ENCODE data around the gene PTPN9. TPM values are rescaled to one million over a fixed set of nuclear protein-coding genes. Genes with fewer than 3 reads are reported as not detected.
"Not testable (repeated sequence)": the region's sequence is repeated elsewhere in the genome, so short reads cannot be mapped to it uniquely, and the experiment has no call there.

Gene PTPN9
- total RNA-seq, 8 experiments from 2014 or later: 15.4 to 36.8 (median 20.6) TPM

GRCh38 chr15:75533945-75534344, 45.2 kb downstream of the PTPN9 start:
- in situ Hi-C loops (cut with MboI; ENCODE audit: low pct_unique_long_range_greater_than_20kb in 2 of 9, low sequenced_read_pairs in 9 of 9, unreplicated experiment in 9 of 9): no loop called here
- WGBS, 10 experiments: 43 to 100% (median 100%) methylated on average over 1 of the region's 1 CpG; no CpG with 5 or more reads in 4 of the 10 experiments
- Histone ChIP-seq H3K4me1 (replicated peaks in 1 of 2) (no peaks in the 10 kb centered on the region), H3K27ac (no peak overlapping the region), H3K4me3 (no peak overlapping the region)
- no peak for ATAC-seq (replicated peaks in 6 of 8)

GRCh38 chr15:75532413-75533250, 46.5 kb downstream of the PTPN9 start:
- H3K4me1 ChIP-seq (replicated peaks in 1 of 2): no peaks in the 10 kb centered on the region
- H3K27ac ChIP-seq: no peak overlapping the region
- in situ Hi-C loops (cut with MboI; ENCODE audit: low pct_unique_long_range_greater_than_20kb in 2 of 9, low sequenced_read_pairs in 9 of 9, unreplicated experiment in 9 of 9): no loop called here
- ATAC-seq (replicated peaks in 6 of 8): peak in 3 of 8 experiments; percentile 68 to 89 (median 88)
- WGBS, 10 experiments: 83 to 86% methylated on average over 1 of the region's 1 CpG; no CpG with 5 or more reads in 8 of the 10 experiments
- no peak overlapping the region for H3K4me3 ChIP-seq

- no peak for ATAC-seq (replicated peaks in 6 of 8)
- in situ Hi-C loops (cut with MboI; ENCODE audit: low pct_unique_long_range_greater_than_20kb in 2 of 9, low sequenced_read_pairs in 9 of 9, unreplicated experiment in 9 of 9): no loop called here
- H3K4me3 ChIP-seq: no peak overlapping the region
- H3K27ac ChIP-seq: no peak overlapping the region
- H3K4me1 ChIP-seq (replicated peaks in 1 of 2): no peaks in the 10 kb centered on the region
- WGBS, 10 experiments: 6 to 89% (median 64%) methylated on average over 1 to 3 of the region's 3 CpGs; no CpG with 5 or more reads in 1 of the 10 experiments
Observed at GRCh38 chr15:75531041-75531450, 48.1 kb downstream of the PTPN9 start.

- no peak for ATAC-seq (replicated peaks in 6 of 8)
- Histone ChIP-seq H3K27ac (no peak overlapping the region), H3K4me1 (replicated peaks in 1 of 2) (no peaks in the 10 kb centered on the region), H3K4me3 (no peak overlapping the region)
- in situ Hi-C loops (cut with MboI; ENCODE audit: low pct_unique_long_range_greater_than_20kb in 2 of 9, low sequenced_read_pairs in 9 of 9, unreplicated experiment in 9 of 9): no loop called here
- 92 to 100% (median 94%) methylated on average over 2 to 4 of the region's 4 CpGs; no CpG with 5 or more reads in 2 of the 10 experiments for WGBS, 10 experiments
Observed at GRCh38 chr15:75530169-75530568, 48.9 kb downstream of the PTPN9 start.

GRCh38 chr15:75525756-75526155, 53.4 kb downstream of the PTPN9 start:
- in situ Hi-C loops (cut with MboI; ENCODE audit: low pct_unique_long_range_greater_than_20kb in 2 of 9, low sequenced_read_pairs in 9 of 9, unreplicated experiment in 9 of 9); H3K4me1 ChIP-seq (replicated peaks in 1 of 2); H3K27ac ChIP-seq; ATAC-seq (replicated peaks in 6 of 8); H3K4me3 ChIP-seq: not testable (repeated sequence)
- 82 to 100% (median 95%) methylated on average over 1 to 3 of the region's 3 CpGs; no CpG with 5 or more reads in 1 of the 10 experiments for WGBS, 10 experiments

GRCh38 chr15:75523011-75523410, 56.1 kb downstream of the PTPN9 start:
- in situ Hi-C loops (cut with MboI; ENCODE audit: low pct_unique_long_range_greater_than_20kb in 2 of 9, low sequenced_read_pairs in 9 of 9, unreplicated experiment in 9 of 9): no loop called here
- no peak overlapping the region for H3K27ac ChIP-seq

GRCh38 chr15:75517233-75517632, 61.9 kb downstream of the PTPN9 start:
- Histone ChIP-seq H3K27ac (no peak overlapping the region), H3K4me3 (no peak overlapping the region), H3K4me1 (replicated peaks in 1 of 2) (no peaks in the 10 kb centered on the region)
- 80 to 100% (median 88%) methylated on average over 1 of the region's 1 CpG; no CpG with 5 or more reads in 7 of the 10 experiments for WGBS, 10 experiments
- in situ Hi-C loops (cut with MboI; ENCODE audit: low pct_unique_long_range_greater_than_20kb in 2 of 9, low sequenced_read_pairs in 9 of 9, unreplicated experiment in 9 of 9): no loop called here
- ATAC-seq (replicated peaks in 6 of 8): no peak

More at GRCh38 chr15:75523011-75523410, 56.1 kb downstream of the PTPN9 start:
- no peak overlapping the region for H3K4me3 ChIP-seq
- WGBS, 10 experiments: 50 to 100% (median 92%) methylated on average over 1 to 2 of the region's 2 CpGs
- H3K4me1 ChIP-seq (replicated peaks in 1 of 2): peaks cover 0 to 3% of the 10 kb centered on the region in 2 donors
- peak in 3 of 8 experiments; percentile 44 to 69 (median 66) for ATAC-seq (replicated peaks in 6 of 8)

- 20 to 92% (median 78%) methylated on average over 2 to 7 of the region's 7 CpGs; no CpG with 5 or more reads in 1 of the 10 experiments for WGBS, 10 experiments
- no peak overlapping the region for H3K27ac ChIP-seq
- H3K4me1 ChIP-seq (replicated peaks in 1 of 2): no peaks in the 10 kb centered on the region
- in situ Hi-C loops (cut with MboI; ENCODE audit: low pct_unique_long_range_greater_than_20kb in 2 of 9, low sequenced_read_pairs in 9 of 9, unreplicated experiment in 9 of 9): no loop called here
- peak in 2 of 8 experiments; percentile 30 to 54 for ATAC-seq (replicated peaks in 6 of 8)
- H3K4me3 ChIP-seq: no peak overlapping the region
Observed at GRCh38 chr15:75508840-75509532, 70.1 kb downstream of the PTPN9 start.

- Histone ChIP-seq H3K4me3 (no peak overlapping the region), H3K27ac (no peak overlapping the region), H3K4me1 (replicated peaks in 1 of 2) (no peaks in the 10 kb centered on the region)
- no peak for ATAC-seq (replicated peaks in 6 of 8)
- in situ Hi-C loops (cut with MboI; ENCODE audit: low pct_unique_long_range_greater_than_20kb in 2 of 9, low sequenced_read_pairs in 9 of 9, unreplicated experiment in 9 of 9): no loop called here
- 80 to 97% (median 92%) methylated on average over 1 to 8 of the region's 8 CpGs; no CpG with 5 or more reads in 1 of the 10 experiments for WGBS, 10 experiments
Observed at GRCh38 chr15:75502360-75502759, 76.8 kb downstream of the PTPN9 start.

- ATAC-seq (replicated peaks in 6 of 8): no peak
- in situ Hi-C loops (cut with MboI; ENCODE audit: low pct_unique_long_range_greater_than_20kb in 2 of 9, low sequenced_read_pairs in 9 of 9, unreplicated experiment in 9 of 9): no loop called here
- H3K4me1 ChIP-seq (replicated peaks in 1 of 2): no peaks in the 10 kb centered on the region
- no peak overlapping the region for H3K4me3 ChIP-seq
- H3K27ac ChIP-seq: no peak overlapping the region
- 88 to 100% (median 92%) methylated on average over 2 to 4 of the region's 4 CpGs for WGBS, 10 experiments
Observed at GRCh38 chr15:75493732-75494131, 85.4 kb downstream of the PTPN9 start.

- peak in 1 of 8 experiments; percentile 24 for ATAC-seq (replicated peaks in 6 of 8)
- WGBS, 10 experiments: 71 to 100% (median 94%) methylated on average over 1 of the region's 1 CpG; no CpG with 5 or more reads in 4 of the 10 experiments
- in situ Hi-C loops (cut with MboI; ENCODE audit: low pct_unique_long_range_greater_than_20kb in 2 of 9, low sequenced_read_pairs in 9 of 9, unreplicated experiment in 9 of 9): no loop called here
- Histone ChIP-seq H3K4me1 (replicated peaks in 1 of 2) (no peaks in the 10 kb centered on the region), H3K27ac (no peak overlapping the region), H3K4me3 (no peak overlapping the region)
Observed at GRCh38 chr15:75483961-75484360, 95.2 kb downstream of the PTPN9 start.

GRCh38 chr15:75483556-75483955, 95.6 kb downstream of the PTPN9 start:
- 61 to 100% (median 96%) methylated on average over 1 to 5 of the region's 5 CpGs; no CpG with 5 or more reads in 1 of the 10 experiments for WGBS, 10 experiments
- in situ Hi-C loops (cut with MboI; ENCODE audit: low pct_unique_long_range_greater_than_20kb in 2 of 9, low sequenced_read_pairs in 9 of 9, unreplicated experiment in 9 of 9); ATAC-seq (replicated peaks in 6 of 8): not testable (repeated sequence)

GRCh38 chr15:75483106-75483505, 96.0 kb downstream of the PTPN9 start:
- WGBS, 10 experiments: 86 to 100% (median 100%) methylated on average over 1 of the region's 1 CpG; no CpG with 5 or more reads in 4 of the 10 experiments
- no peak overlapping the region for H3K4me3 ChIP-seq
- H3K4me1 ChIP-seq (replicated peaks in 1 of 2): no peaks in the 10 kb centered on the region
- in situ Hi-C loops (cut with MboI; ENCODE audit: low pct_unique_long_range_greater_than_20kb in 2 of 9, low sequenced_read_pairs in 9 of 9, unreplicated experiment in 9 of 9): no loop called here
- H3K27ac ChIP-seq: no peak overlapping the region
- no peak for ATAC-seq (replicated peaks in 6 of 8)

More at GRCh38 chr15:75483556-75483955, 95.6 kb downstream of the PTPN9 start:
- not testable (repeated sequence) for H3K4me3 ChIP-seq; H3K27ac ChIP-seq; H3K4me1 ChIP-seq (replicated peaks in 1 of 2)

Data from motor neuron (in vitro differentiated cells).